ENCODE data around the gene IPCEF1. TPM values are rescaled to one million over a fixed set of nuclear protein-coding genes. Genes with fewer than 3 reads are reported as not detected.
"Not testable (repeated sequence)": the region's sequence is repeated elsewhere in the genome, so short reads cannot be mapped to it uniquely, and the experiment has no call there.

The IPCEF1 gene
- total RNA-seq, 1 donor from 2014 or later = not detected

DNA sequence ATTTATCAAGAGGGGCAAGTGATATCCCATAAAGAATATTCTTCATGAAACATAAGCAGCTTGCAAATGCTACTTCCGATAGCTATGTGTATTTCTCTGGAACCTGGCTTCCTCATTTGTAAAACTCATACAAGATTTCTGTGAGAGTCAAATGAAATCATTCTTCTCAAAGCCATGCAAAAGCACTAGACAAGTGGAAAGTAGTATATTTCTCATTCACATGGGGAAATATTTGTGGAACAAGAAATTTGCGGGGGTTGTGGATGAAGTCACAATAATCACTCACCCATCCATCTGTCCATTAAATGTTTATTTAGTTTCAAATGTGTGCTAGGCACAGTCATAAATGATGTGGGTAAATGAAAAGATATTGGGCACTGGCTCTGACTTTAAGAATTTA is 150.5 kb downstream of the IPCEF1 start:
- Mint-ChIP-seq H3K4me1 (ENCODE audit: low read depth) (no peaks in the 10 kb centered on the region), H3K27me3 (ENCODE audit: low read depth) (no peaks in the 10 kb centered on the region), H3K9me3 (ENCODE audit: low read depth) (no peaks in the 10 kb centered on the region), H3K27ac (ENCODE audit: unreplicated experiment) (no peak overlapping the region), H3K36me3 (ENCODE audit: low read depth) (no peaks in the 10 kb centered on the region), H3K4me3 (ENCODE audit: unreplicated experiment) (no peak overlapping the region)
- no peak for DNase-seq (ENCODE audit: low spot score)
- TF ChIP-seq, protein P1, sequence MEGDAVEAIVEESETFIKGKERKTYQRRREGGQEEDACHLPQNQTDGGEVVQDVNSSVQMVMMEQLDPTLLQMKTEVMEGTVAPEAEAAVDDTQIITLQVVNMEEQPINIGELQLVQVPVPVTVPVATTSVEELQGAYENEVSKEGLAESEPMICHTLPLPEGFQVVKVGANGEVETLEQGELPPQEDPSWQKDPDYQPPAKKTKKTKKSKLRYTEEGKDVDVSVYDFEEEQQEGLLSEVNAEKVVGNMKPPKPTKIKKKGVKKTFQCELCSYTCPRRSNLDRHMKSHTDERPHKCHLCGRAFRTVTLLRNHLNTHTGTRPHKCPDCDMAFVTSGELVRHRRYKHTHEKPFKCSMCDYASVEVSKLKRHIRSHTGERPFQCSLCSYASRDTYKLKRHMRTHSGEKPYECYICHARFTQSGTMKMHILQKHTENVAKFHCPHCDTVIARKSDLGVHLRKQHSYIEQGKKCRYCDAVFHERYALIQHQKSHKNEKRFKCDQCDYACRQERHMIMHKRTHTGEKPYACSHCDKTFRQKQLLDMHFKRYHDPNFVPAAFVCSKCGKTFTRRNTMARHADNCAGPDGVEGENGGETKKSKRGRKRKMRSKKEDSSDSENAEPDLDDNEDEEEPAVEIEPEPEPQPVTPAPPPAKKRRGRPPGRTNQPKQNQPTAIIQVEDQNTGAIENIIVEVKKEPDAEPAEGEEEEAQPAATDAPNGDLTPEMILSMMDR (IDR thresholded peaks at IDR 0.05) = no peak

DNA sequence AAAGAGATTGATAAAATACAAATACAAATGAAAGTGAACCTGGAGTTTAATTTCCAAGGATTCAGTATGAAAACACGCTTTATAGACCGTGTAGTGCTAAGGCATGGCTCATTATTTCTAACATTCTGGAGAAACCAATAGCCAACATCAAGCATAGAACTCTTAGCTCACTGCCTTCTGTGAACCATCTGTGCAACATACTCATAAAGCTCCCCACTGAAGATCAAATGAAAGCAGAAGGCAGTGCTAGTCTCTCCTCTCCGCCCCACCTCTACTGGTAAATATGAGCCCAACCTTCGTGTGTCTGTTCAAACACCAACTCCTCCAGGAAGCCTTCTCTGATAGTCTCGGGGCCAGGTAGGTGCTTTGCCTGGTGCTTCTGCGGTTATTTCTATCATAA is 153.6 kb downstream of the IPCEF1 start:
- H3K36me3 Mint-ChIP-seq (ENCODE audit: low read depth) = no peaks in the 10 kb centered on the region
- TF ChIP-seq, protein P1 (IDR thresholded peaks at IDR 0.05) = no peak
- no peaks in the 10 kb centered on the region for H3K4me1 Mint-ChIP-seq (ENCODE audit: low read depth)
- H3K4me3 Mint-ChIP-seq (ENCODE audit: unreplicated experiment) = no peak overlapping the region
- no peaks in the 10 kb centered on the region for H3K27me3 Mint-ChIP-seq (ENCODE audit: low read depth)
- no peak overlapping the region for H3K27ac Mint-ChIP-seq (ENCODE audit: unreplicated experiment)
- DNase-seq (ENCODE audit: low spot score) = no peak
- no peaks in the 10 kb centered on the region for H3K9me3 Mint-ChIP-seq (ENCODE audit: low read depth)

DNA sequence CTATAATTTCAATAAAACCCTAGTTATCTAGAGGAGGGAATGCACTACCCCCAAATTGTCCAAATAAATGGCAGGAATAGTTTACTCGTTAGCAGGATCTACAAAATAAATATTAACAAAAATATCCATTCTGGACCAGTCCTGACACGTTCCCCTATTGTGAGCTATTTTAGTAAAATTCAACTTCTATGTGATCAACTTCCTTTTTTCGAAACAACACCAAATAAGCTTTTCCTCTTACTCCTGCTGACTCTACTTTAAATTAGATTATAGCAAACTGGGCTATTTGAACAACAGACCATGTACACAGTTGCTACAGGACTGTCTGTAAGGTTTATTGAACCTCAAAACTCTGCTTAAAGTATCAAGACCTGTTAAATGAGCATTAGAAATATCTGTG is 154.3 kb downstream of the IPCEF1 start:
- no peaks in the 10 kb centered on the region for H3K9me3 Mint-ChIP-seq (ENCODE audit: low read depth)
- no peak overlapping the region for H3K4me3 Mint-ChIP-seq (ENCODE audit: unreplicated experiment)
- no peak for DNase-seq (ENCODE audit: low spot score)
- TF ChIP-seq, protein P1 (IDR thresholded peaks at IDR 0.05) = no peak
- H3K36me3 Mint-ChIP-seq (ENCODE audit: low read depth) = no peaks in the 10 kb centered on the region
- no peak overlapping the region for H3K27ac Mint-ChIP-seq (ENCODE audit: unreplicated experiment)
- H3K27me3 Mint-ChIP-seq (ENCODE audit: low read depth) = no peaks in the 10 kb centered on the region
- H3K4me1 Mint-ChIP-seq (ENCODE audit: low read depth) = no peaks in the 10 kb centered on the region

DNA sequence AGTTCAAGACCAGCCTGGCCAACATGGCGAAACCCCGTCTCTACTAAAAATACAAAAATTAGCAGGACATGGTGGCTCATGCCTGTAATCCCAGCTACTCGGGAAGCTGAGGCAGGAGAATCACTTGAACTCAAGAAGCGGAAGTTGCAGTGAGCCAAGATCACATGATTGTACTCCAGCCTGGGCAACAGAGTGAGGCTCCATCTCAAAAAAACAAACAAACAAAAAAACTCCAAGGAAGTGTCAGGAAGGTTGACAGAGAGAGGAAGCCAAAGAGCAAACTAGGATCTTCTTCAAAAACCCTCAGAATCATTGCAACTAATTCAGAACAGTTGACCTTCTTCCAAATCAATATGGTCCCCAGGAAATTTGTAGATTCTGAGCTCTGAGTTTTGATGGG is 154.9 kb downstream of the IPCEF1 start:
- DNase-seq (ENCODE audit: low spot score); H3K4me1 Mint-ChIP-seq (ENCODE audit: low read depth); H3K27ac Mint-ChIP-seq (ENCODE audit: unreplicated experiment); H3K9me3 Mint-ChIP-seq (ENCODE audit: low read depth); H3K27me3 Mint-ChIP-seq (ENCODE audit: low read depth); H3K36me3 Mint-ChIP-seq (ENCODE audit: low read depth); H3K4me3 Mint-ChIP-seq (ENCODE audit: unreplicated experiment): not testable (repeated sequence)

DNA sequence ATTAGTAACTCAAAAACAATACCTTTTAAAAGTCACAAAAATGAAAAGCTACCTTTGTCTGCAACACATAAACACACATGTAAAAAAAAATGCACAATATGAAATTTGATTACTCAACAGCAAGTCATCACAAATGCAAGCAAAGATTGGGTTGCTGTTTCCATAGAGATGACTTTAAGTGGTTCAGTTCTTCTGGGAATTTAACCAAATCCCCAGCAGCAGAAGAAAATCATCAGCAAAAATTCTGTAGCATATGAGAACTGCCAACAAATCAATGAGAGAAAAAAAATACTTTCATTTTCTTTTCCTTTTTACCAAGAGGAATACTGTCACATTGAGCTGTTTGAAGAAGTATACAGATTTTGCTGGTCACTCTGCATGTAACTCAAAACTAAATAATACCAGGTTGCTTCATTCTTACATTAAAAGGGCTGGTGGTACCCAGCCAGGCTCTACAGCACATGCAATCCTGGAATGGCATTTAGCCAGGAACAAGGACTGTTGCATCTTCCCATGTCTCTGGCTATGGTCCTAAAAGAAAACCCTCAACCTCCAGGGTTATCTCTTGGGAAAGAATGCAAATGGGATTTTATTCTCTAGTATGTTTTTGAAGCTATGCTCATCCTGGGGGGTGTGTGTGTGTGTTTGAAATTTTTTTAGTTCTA is 159.3 kb downstream of the IPCEF1 start:
- TF ChIP-seq, protein P1 (IDR thresholded peaks at IDR 0.05) = no peak
- Mint-ChIP-seq H3K9me3 (ENCODE audit: low read depth) (peaks cover 7% of the 10 kb centered on the region), H3K36me3 (ENCODE audit: low read depth) (no peaks in the 10 kb centered on the region), H3K27me3 (ENCODE audit: low read depth) (no peaks in the 10 kb centered on the region), H3K4me1 (ENCODE audit: low read depth) (peaks cover 4% of the 10 kb centered on the region), H3K4me3 (ENCODE audit: unreplicated experiment) (no peak overlapping the region), H3K27ac (ENCODE audit: unreplicated experiment) (no peak overlapping the region)
- no peak for DNase-seq (ENCODE audit: low spot score)

DNA sequence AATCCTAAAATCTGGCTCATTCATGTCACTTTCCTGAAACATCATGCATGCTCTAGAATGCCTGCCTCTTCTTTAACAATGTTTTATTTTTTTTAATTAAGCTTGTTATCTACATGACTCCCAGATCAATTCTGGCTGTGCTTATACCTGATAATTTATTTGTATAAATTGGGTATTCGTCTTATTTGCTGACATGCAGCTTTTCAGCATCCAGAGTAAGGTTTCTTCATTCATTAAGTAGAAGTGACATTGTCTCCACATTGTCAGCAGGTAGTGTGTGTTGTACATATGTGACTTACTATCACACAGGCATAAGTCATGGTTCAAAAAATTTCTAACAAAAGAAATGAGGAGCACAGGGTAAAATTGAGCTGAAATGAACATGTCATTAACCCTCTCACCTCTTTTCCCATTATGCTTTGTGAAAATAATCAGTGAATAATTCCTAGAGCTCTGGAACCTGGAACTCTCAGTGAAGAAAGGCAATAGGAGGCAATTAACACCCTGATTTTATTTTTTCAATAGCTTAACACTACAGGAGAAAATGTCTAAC is 160.2 kb downstream of the IPCEF1 start:
- H3K4me3 Mint-ChIP-seq (ENCODE audit: unreplicated experiment) = no peak overlapping the region
- peaks cover 4% of the 10 kb centered on the region for H3K4me1 Mint-ChIP-seq (ENCODE audit: low read depth)
- no peaks in the 10 kb centered on the region for H3K27me3 Mint-ChIP-seq (ENCODE audit: low read depth)
- TF ChIP-seq, protein P1 (IDR thresholded peaks at IDR 0.05) = no peak
- H3K9me3 Mint-ChIP-seq (ENCODE audit: low read depth) = peaks cover 11% of the 10 kb centered on the region
- no peak overlapping the region for H3K27ac Mint-ChIP-seq (ENCODE audit: unreplicated experiment)
- H3K36me3 Mint-ChIP-seq (ENCODE audit: low read depth) = no peaks in the 10 kb centered on the region
- DNase-seq (ENCODE audit: low spot score) = no peak
